NB4 (cell line): ENCODE data around the gene UQCC3.

ENCODE experiments used
- CTCF ChIP-seq: IDR thresholded peaks from one replicate; pipeline ENCODE4 v1.5.1; 2012; ENCODE audit warnings: low read depth, low read length
- MAX ChIP-seq: IDR thresholded peaks from 2 replicates; pipeline ENCODE4 v1.6.1; 2011; ENCODE audit warnings: low read depth, low read length
- MYC ChIP-seq: IDR thresholded peaks from 2 replicates; pipeline ENCODE4 v1.6.1; 2011; ENCODE audit warnings: low read depth, low read length
- POLR2A ChIP-seq: IDR thresholded peaks from 2 replicates; pipeline ENCODE4 v1.6.1; 2011; ENCODE audit warnings: mild to moderate bottlenecking; ENCODE audit not compliant: insufficient read length; ENCODE audit errors: extremely low read depth

- TF ChIP-seq POLR2A (no peak), CTCF (no peak), MAX (no peak), MYC (no peak)
Measured at GRCh38 chr11:62708793-62709192, 37.3 kb downstream of the UQCC3 start.
